Keratinocyte (primary cell): ENCODE results near the gene H2AZ2.

Source experiments
- EZH2 ChIP-seq: IDR thresholded peaks from one replicate; pipeline ENCODE4 v1.6.1; 2012; ENCODE audit warnings: inconsistent platforms, mild to moderate bottlenecking, low read length, moderate library complexity
- TF ChIP-seq, protein P1 (sequence below), 3 experiments: IDR thresholded peaks in 1 of 3; conservative IDR thresholded peaks in 1 of 3; optimal IDR thresholded peaks in 1 of 3; 2 replicates in 2 of 3; 3 replicates in 1 of 3; pipeline versions ENCODE3 to v1.5.1; 2011; ENCODE audit warnings: low read length in 3 of 3, mild to moderate bottlenecking in 3 of 3, moderate library complexity in 2 of 3, control low read depth in 1 of 3, inconsistent platforms in 1 of 3; ENCODE audit not compliant: insufficient read depth in 2 of 3; ENCODE audit errors: extremely low read depth in 1 of 3

DNA sequence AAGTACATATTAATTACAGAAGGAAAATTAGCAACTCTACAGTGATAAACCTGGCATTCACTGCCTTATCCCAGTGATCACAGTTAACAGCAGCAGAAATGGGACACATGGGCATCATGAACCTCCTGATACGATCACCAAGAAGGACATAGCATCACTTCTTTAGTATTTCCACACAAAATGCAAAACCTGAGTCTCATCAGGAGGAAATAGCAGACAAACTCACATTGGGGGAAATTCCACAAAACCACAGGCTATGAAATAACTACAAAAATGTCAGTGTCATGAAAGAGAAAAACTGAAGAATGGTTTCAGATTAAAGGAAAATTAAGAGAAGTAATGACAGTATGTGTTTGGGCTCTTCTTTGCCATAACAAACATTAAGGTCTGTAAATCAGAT is 49.4 kb upstream of the H2AZ2 start:
- TF ChIP-seq, protein P1, sequence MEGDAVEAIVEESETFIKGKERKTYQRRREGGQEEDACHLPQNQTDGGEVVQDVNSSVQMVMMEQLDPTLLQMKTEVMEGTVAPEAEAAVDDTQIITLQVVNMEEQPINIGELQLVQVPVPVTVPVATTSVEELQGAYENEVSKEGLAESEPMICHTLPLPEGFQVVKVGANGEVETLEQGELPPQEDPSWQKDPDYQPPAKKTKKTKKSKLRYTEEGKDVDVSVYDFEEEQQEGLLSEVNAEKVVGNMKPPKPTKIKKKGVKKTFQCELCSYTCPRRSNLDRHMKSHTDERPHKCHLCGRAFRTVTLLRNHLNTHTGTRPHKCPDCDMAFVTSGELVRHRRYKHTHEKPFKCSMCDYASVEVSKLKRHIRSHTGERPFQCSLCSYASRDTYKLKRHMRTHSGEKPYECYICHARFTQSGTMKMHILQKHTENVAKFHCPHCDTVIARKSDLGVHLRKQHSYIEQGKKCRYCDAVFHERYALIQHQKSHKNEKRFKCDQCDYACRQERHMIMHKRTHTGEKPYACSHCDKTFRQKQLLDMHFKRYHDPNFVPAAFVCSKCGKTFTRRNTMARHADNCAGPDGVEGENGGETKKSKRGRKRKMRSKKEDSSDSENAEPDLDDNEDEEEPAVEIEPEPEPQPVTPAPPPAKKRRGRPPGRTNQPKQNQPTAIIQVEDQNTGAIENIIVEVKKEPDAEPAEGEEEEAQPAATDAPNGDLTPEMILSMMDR (optimal IDR thresholded peaks at IDR 0.05 in 1 of 3, IDR thresholded peaks at IDR 0.05 in 1 of 3, conservative IDR thresholded peaks at IDR 0.05 in 1 of 3; ENCODE audit: extremely low read depth in 1 of 3, insufficient read depth in 2 of 3, low read length in 3 of 3) = no peak
- TF ChIP-seq EZH2 = no peak
